Right lobe of liver (tissue), 4 donors: ENCODE measurements around the gene LSM6.

Source experiments
- POLR2A ChIP-seq: fragments of 450-650 bp; IDR thresholded peaks from one replicate; pipeline ENCODE4 v1.6.1; 2017; ENCODE audit warnings: antibody characterized with exemption, mild to moderate bottlenecking
- TF ChIP-seq, protein P1 (sequence below), 4 donors: fragments of 200-600 bp in 3 of 4; fragments of 450-650 bp in 1 of 4; IDR thresholded peaks; one replicate each; pipeline versions ENCODE4 v1.5.1 to v1.8.0; 2016 to 2022; ENCODE audit warnings: antibody characterized with exemption in 4 of 4, mild to moderate bottlenecking in 2 of 4
- donor health status: DM: no; HTN: no; CAD: no.
- donor health status: DM: no; HTN: no; CAD: no.
- donor health status: DM: no; HTN: yes; CAD: no.

DNA sequence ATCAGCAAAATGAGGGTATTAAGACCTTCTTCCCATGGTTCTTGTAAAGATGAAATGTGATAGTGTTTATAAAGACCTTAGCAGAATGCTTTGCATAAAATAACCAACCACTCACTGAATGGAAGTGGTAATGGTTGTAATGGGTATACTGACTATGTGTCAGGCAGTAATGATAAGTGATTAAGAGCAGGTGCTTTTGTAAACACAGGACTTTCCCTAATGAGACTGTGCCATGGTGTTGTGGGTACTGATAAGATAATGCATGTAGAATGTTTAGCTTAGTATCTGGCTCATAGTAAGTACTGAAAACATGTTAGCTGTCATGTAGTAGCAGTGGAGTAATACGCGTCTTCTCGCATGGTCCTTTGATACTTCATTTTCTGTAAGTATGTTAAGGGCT, 6.9 kb downstream of the LSM6 start:
- TF ChIP-seq POLR2A: no peak
- TF ChIP-seq, protein P1, sequence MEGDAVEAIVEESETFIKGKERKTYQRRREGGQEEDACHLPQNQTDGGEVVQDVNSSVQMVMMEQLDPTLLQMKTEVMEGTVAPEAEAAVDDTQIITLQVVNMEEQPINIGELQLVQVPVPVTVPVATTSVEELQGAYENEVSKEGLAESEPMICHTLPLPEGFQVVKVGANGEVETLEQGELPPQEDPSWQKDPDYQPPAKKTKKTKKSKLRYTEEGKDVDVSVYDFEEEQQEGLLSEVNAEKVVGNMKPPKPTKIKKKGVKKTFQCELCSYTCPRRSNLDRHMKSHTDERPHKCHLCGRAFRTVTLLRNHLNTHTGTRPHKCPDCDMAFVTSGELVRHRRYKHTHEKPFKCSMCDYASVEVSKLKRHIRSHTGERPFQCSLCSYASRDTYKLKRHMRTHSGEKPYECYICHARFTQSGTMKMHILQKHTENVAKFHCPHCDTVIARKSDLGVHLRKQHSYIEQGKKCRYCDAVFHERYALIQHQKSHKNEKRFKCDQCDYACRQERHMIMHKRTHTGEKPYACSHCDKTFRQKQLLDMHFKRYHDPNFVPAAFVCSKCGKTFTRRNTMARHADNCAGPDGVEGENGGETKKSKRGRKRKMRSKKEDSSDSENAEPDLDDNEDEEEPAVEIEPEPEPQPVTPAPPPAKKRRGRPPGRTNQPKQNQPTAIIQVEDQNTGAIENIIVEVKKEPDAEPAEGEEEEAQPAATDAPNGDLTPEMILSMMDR (IDR thresholded peaks at IDR 0.05): no peak
